PC-9 (cell line): Measurements from ENCODE around the gene EXOC4.

Experiments
- CTCF ChIP-seq: fragments of 200-600 bp; sonication (generic); conservative IDR thresholded peaks from 2 replicates; pipeline ENCODE4 v1.6.1; 2017; ENCODE audit warnings: mixed run types, antibody characterized with exemption, mild to moderate bottlenecking, moderate library complexity
- EZH2 ChIP-seq: fragments of 200-600 bp; sonication (generic); IDR thresholded peaks from 2 replicates; pipeline ENCODE4 v1.8.0; 2017; ENCODE audit warnings: antibody characterized with exemption, low read depth

- no peak for TF ChIP-seq CTCF
- no peak for TF ChIP-seq EZH2
These were observed 176.5 kb downstream of the EXOC4 start for GRCh38 chr7:133429371-133429770.
